GM23338 (cell line): ENCODE measurements around the gene GCNT3. TPM values are rescaled to one million over a fixed set of nuclear protein-coding genes. Genes with fewer than 3 reads are reported as not detected.
A peak's percentile ranks its signal among the peaks of the same experiment; 100 is the strongest.

ENCODE experiments used
- ATAC-seq: fragments of 200-7000 bp; cut with Tn5 transposase; 3 replicates; pipeline ENCODE4 v1.9.1; 2020
- DNase-seq: peaks from one replicate; pipeline ENCODE4 v3.0.0-alpha.2; 2015; ENCODE audit warnings: low spot score
- H2AFZ ChIP-seq: fragments of 200-600 bp; sonication (generic); 2 replicates; pipeline ENCODE4 v1.8.0; 2016; ENCODE audit warnings: antibody characterized with exemption, mild to moderate bottlenecking, moderate library complexity
- H3F3A ChIP-seq: fragments of 200-600 bp; sonication (generic); replicated peaks from 2 replicates; pipeline ENCODE4 v1.8.0; 2017; ENCODE audit warnings: antibody characterized with exemption, mixed run types, low read depth
- H3K27ac ChIP-seq: fragments of 200-600 bp; sonication (generic); 2 replicates; pipeline ENCODE4 v1.6.1; 2016; ENCODE audit warnings: low read depth
- H3K27me3 ChIP-seq: fragments of 200-600 bp; sonication (generic); 2 replicates; pipeline ENCODE4 v1.8.0; 2016; ENCODE audit warnings: mild to moderate bottlenecking, mixed run types, moderate library complexity; ENCODE audit not compliant: insufficient read depth
- H3K36me3 ChIP-seq: fragments of 200-600 bp; sonication (generic); 2 replicates; pipeline ENCODE4 v1.8.0; 2016; ENCODE audit warnings: mild to moderate bottlenecking; ENCODE audit not compliant: insufficient read depth
- H3K4me1 ChIP-seq: fragments of 200-600 bp; sonication (generic); 2 replicates; pipeline ENCODE4 v1.8.0; 2016; ENCODE audit warnings: mild to moderate bottlenecking, moderate library complexity; ENCODE audit not compliant: insufficient read depth
- H3K4me2 ChIP-seq: fragments of 200-600 bp; sonication (generic); 2 replicates; pipeline ENCODE4 v1.7.1; 2017; ENCODE audit warnings: mixed run types
- H3K4me3 ChIP-seq: fragments of 200-600 bp; sonication (generic); 2 replicates; pipeline ENCODE4 v1.6.1; 2016; ENCODE audit warnings: mixed run types
- H3K79me2 ChIP-seq: fragments of 200-600 bp; sonication (generic); replicated peaks from 2 replicates; pipeline ENCODE4 v1.8.0; 2017; ENCODE audit warnings: mild to moderate bottlenecking; ENCODE audit not compliant: insufficient read depth
- H3K9me2 ChIP-seq: fragments of 200-600 bp; sonication (generic); 2 replicates; pipeline ENCODE4 v1.8.0; 2017; ENCODE audit not compliant: insufficient read depth
- H4K20me1 ChIP-seq: fragments of 200-600 bp; sonication (generic); replicated peaks from 2 replicates; pipeline ENCODE4 v1.8.0; 2017; ENCODE audit warnings: mild to moderate bottlenecking; ENCODE audit not compliant: insufficient read depth
- H3K27ac Mint-ChIP-seq: 2 replicates; pipeline ENCODE4 v1.8.0; 2020; ENCODE audit warnings: inconsistent platforms, mild to moderate bottlenecking, moderate library complexity, mixed read lengths
- H3K27me3 Mint-ChIP-seq: 3 replicates; pipeline ENCODE4 v1.8.0; 2022; ENCODE audit warnings: low read depth, mild to moderate bottlenecking, moderate library complexity, mixed read lengths, inconsistent platforms; ENCODE audit not compliant: insufficient read depth, poor library complexity
- H3K36me3 Mint-ChIP-seq: 3 replicates; pipeline ENCODE4 v1.8.0; 2021; ENCODE audit warnings: low read depth, mild to moderate bottlenecking, inconsistent platforms, moderate library complexity, mixed read lengths
- H3K4me1 Mint-ChIP-seq: 3 replicates; pipeline ENCODE4 v1.8.0; 2020; ENCODE audit warnings: mild to moderate bottlenecking, inconsistent platforms, mixed read lengths
- H3K4me3 Mint-ChIP-seq: 3 replicates; pipeline ENCODE4 v1.8.0; 2021; ENCODE audit warnings: moderate library complexity, mild to moderate bottlenecking, inconsistent platforms, mixed read lengths
- H3K9me3 Mint-ChIP-seq: 3 replicates; pipeline ENCODE4 v1.8.0; 2020; ENCODE audit warnings: moderate library complexity, mild to moderate bottlenecking, inconsistent platforms, mixed read lengths
- CTCF ChIP-seq, 2 experiments: fragments of 200-600 bp in 1 of 2; sonication (generic) in 1 of 2; conservative IDR thresholded peaks; 2 replicates each; pipeline versions ENCODE4 v1.5.1 to v1.6.1; 2016 to 2017; ENCODE audit warnings: antibody characterized with exemption in 2 of 2, low read depth in 2 of 2, mild to moderate bottlenecking in 2 of 2, moderate library complexity in 1 of 2
- ETS1 ChIP-seq: IDR thresholded peaks from 2 replicates; pipeline ENCODE4 v1.6.1; 2016; ENCODE audit warnings: antibody characterized with exemption
- EZH2phosphoT487 ChIP-seq: fragments of 200-600 bp; sonication (generic); IDR thresholded peaks from one replicate; pipeline ENCODE4 v1.8.1; 2018; ENCODE audit warnings: antibody characterized with exemption; ENCODE audit not compliant: unreplicated experiment
- JUNB ChIP-seq: IDR thresholded peaks from one replicate; pipeline ENCODE4 v1.6.1; 2016; ENCODE audit warnings: antibody characterized with exemption; ENCODE audit not compliant: unreplicated experiment
- POLR2AphosphoS5 ChIP-seq: IDR thresholded peaks from 2 replicates; pipeline ENCODE4 v1.6.1; 2016; ENCODE audit warnings: antibody characterized with exemption, low read depth
- REST ChIP-seq: IDR thresholded peaks from one replicate; pipeline ENCODE4 v1.6.1; 2018; ENCODE audit warnings: antibody characterized with exemption; ENCODE audit not compliant: unreplicated experiment
- STAT1 ChIP-seq: IDR thresholded peaks from one replicate; pipeline ENCODE4 v1.6.1; 2016; ENCODE audit warnings: antibody characterized with exemption; ENCODE audit not compliant: unreplicated experiment
- ZNF331 ChIP-seq: fragments of 250-450 bp; sonication (Bioruptor Pico); IDR thresholded peaks from 2 replicates; pipeline ENCODE4 v1.5.0; 2020; ENCODE audit warnings: low read depth, mild to moderate bottlenecking, moderate library complexity
- ZNF462 ChIP-seq: fragments of 250-450 bp; sonication (Bioruptor Pico); IDR thresholded peaks from 2 replicates; pipeline ENCODE4 v1.5.0; 2020; ENCODE audit warnings: mild to moderate bottlenecking, moderate library complexity
- polyA plus RNA-seq: library from polyadenylated mRNA; unstranded; fragments of >200 nt; fragmentation: Nextera tagmentation; extraction: Ambion mirVana; gene quantifications from 2 replicates; pipeline ENCODE4 v1.2.1, GENCODE V29; 2016
- total RNA-seq: library from RNA; depleted of rRNA; stranded (reverse); fragments of >200 nt; shearing (Covaris generic); gene quantifications from 2 replicates; pipeline ENCODE4 v1.2.3, GENCODE V29; 2014

Gene GCNT3
- total and polyA plus RNA-seq, 2 experiments from 2014 or later: not detected

- DNase-seq: peak; percentile 13
- H3K36me3 Mint-ChIP-seq: peaks cover 3% of the 10 kb centered on the region; the same call in 2 of the 3 replicates
- Histone ChIP-seq H3F3A (no peaks in the 10 kb centered on the region), H3K4me1 (no peaks in the 10 kb centered on the region), H2AFZ (peak overlapping the region; percentile 39; the same call in 1 of the 2 replicates), H3K4me3 (no peak overlapping the region), H3K9me2 (no peaks in the 10 kb centered on the region; the same call in none of the 2 replicates), H4K20me1 (no peaks in the 10 kb centered on the region), H3K79me2 (no peaks in the 10 kb centered on the region), H3K4me2 (no peak overlapping the region), H3K27me3 (no peaks in the 10 kb centered on the region), H3K27ac (no peak overlapping the region), H3K36me3 (no peaks in the 10 kb centered on the region)
- H3K27ac Mint-ChIP-seq: no peak overlapping the region
- no peak for ATAC-seq
- H3K4me1 Mint-ChIP-seq: peaks cover 6% of the 10 kb centered on the region; the same call in 1 of the 3 replicates
- no peaks in the 10 kb centered on the region for H3K27me3 Mint-ChIP-seq
- no peak overlapping the region for H3K4me3 Mint-ChIP-seq
- TF ChIP-seq CTCF (conservative IDR thresholded peaks at IDR 0.05; ENCODE audit: low read depth in 2 of 2): peak in 1 of 2 experiments; percentile 41; a peak in 2 of 4 replicates
- TF ChIP-seq ETS1: no peak
- peaks cover 4% of the 10 kb centered on the region for H3K9me3 Mint-ChIP-seq
Measured at GRCh38 chr15:59616379-59616778, 4.8 kb downstream of the GCNT3 start.

- Histone ChIP-seq H3K4me3 (no peak overlapping the region), H3K36me3 (no peaks in the 10 kb centered on the region), H3K27me3 (no peaks in the 10 kb centered on the region), H4K20me1 (no peaks in the 10 kb centered on the region), H3K9me2 (no peaks in the 10 kb centered on the region; the same call in none of the 2 replicates), H3K4me2 (no peak overlapping the region), H3F3A (no peaks in the 10 kb centered on the region), H3K27ac (no peak overlapping the region), H3K4me1 (no peaks in the 10 kb centered on the region), H2AFZ (no peak overlapping the region), H3K79me2 (no peaks in the 10 kb centered on the region)
- H3K9me3 Mint-ChIP-seq: no peaks in the 10 kb centered on the region
- no peaks in the 10 kb centered on the region for H3K27me3 Mint-ChIP-seq
- H3K4me1 Mint-ChIP-seq: 0 out of 3 replicates have a peak, but pooled peaks cover 3% of the 10 kb centered on the region
- H3K4me3 Mint-ChIP-seq: no peak overlapping the region
- DNase-seq (no peak), ATAC-seq (no peak)
- no peak overlapping the region for H3K27ac Mint-ChIP-seq
- H3K36me3 Mint-ChIP-seq: no peaks in the 10 kb centered on the region
- TF ChIP-seq STAT1 (no peak), EZH2phosphoT487 (no peak), ZNF462 (no peak), JUNB (no peak), POLR2AphosphoS5 (no peak), ZNF331 (CRISPR knock-in tag) (no peak), REST (no peak)
Measured at GRCh38 chr15:59618406-59618805, 6.8 kb downstream of the GCNT3 start.
